ENCODE data around the gene WNT6. TPM values are rescaled to one million over a fixed set of nuclear protein-coding genes. Genes with fewer than 3 reads are reported as not detected.

Gene WNT6
- total and polyA plus RNA-seq, 2 experiments from 2014 or later = 0.49 TPM; not detected in 1

DNA sequence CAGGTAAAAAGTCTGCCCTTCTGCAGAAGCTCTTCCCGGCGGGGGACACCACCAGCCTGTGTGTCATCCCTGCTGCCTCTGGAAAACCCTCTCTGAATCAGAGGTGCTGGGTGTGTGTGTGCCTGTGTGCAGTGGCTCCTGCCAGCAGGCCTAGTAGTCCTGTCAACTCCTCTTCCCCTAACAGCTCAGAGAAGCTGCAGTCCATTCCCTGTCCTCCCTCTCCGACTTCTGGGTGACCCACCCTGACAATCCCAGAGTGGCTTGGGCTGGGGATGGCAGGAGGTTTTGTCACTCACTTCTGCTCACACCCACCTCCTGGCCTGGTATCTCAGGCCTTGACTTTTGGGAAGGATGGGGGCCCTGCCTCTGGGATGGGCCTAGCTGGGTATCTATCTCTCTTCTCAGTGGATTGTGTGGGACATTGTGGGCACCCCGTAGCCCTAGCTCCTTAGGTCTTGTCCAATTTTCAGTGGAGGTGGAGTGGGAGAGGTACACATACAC, 23.3 kb downstream of the WNT6 start:
- Histone ChIP-seq H3K4me3 (no peak overlapping the region), H3K27me3 (peaks cover 100% of the 10 kb centered on the region), H3K36me3 (no peaks in the 10 kb centered on the region), H3K27ac (no peak overlapping the region), H3K9me3 (ENCODE audit: low read depth) (no peaks in the 10 kb centered on the region), H3K4me1 (ENCODE audit: low read depth) (peaks cover 4% of the 10 kb centered on the region)
- TF ChIP-seq, protein P1, sequence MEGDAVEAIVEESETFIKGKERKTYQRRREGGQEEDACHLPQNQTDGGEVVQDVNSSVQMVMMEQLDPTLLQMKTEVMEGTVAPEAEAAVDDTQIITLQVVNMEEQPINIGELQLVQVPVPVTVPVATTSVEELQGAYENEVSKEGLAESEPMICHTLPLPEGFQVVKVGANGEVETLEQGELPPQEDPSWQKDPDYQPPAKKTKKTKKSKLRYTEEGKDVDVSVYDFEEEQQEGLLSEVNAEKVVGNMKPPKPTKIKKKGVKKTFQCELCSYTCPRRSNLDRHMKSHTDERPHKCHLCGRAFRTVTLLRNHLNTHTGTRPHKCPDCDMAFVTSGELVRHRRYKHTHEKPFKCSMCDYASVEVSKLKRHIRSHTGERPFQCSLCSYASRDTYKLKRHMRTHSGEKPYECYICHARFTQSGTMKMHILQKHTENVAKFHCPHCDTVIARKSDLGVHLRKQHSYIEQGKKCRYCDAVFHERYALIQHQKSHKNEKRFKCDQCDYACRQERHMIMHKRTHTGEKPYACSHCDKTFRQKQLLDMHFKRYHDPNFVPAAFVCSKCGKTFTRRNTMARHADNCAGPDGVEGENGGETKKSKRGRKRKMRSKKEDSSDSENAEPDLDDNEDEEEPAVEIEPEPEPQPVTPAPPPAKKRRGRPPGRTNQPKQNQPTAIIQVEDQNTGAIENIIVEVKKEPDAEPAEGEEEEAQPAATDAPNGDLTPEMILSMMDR (IDR thresholded peaks at IDR 0.05; ENCODE audit: low read depth, low read length) = no peak
- DNase-seq (ENCODE audit: low read depth in 1 of 2, low spot score in 1 of 2) = no peak

DNA sequence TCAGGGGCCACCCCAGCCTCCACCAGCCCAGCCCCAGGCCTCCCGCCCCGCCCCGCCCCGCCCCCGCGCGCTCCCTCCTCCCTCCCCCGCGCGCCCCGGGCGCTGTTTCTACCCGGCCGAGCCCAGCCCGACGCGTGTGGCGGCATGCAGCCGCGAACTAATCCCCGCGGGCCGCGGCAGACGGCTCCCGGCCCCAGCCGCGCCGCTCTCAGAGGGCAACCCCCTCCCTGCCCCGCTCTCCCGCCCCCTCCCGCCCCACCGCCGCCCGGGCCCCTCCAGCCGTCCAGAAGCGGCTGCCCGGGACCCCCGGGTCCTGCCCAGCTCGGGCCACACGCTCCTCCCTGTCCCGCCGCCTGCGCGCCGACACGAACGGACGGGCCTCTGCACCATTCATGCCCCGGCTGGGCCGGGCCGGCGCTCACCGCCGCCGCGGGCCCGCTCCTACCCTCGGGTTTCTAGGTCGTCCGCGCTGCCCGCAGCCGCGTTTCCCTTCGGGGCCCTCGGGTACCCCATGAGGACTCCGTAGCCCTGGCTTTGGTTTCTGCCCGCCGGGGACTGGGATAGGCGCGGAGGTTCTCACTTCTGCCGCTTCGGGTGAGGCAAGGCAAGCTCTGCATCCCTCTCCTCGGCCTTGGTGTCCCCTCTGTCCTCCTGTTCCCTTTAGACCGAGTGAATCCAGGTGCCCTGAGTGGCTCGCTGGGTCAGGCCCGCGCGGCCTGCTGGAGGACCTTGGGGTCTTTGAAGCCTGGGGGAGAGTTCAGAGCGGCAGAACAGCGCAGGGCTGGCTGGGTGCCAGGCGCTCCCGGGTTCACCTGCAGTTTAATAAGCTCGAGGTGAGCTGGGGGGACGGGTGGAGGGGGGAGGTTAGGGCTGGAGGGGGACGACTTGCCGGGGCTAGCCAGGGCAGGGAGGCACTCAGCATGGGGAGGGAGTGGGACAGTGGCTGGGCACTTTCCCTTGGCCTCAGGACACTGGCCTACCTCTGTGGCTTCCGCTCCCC, 24.2 kb downstream of the WNT6 start:
- peak in 1 of 2 donors; percentile 42 for DNase-seq (ENCODE audit: low read depth in 1 of 2, low spot score in 1 of 2)
- H3K9me3 ChIP-seq (ENCODE audit: low read depth) = no peaks in the 10 kb centered on the region
- TF ChIP-seq, protein P1 (IDR thresholded peaks at IDR 0.05; ENCODE audit: low read depth, low read length) = no peak
- H3K4me3 ChIP-seq = peak overlapping the region; percentile 26
- peaks cover 100% of the 10 kb centered on the region for H3K27me3 ChIP-seq
- no peak overlapping the region for H3K27ac ChIP-seq
- peaks cover 4% of the 10 kb centered on the region for H3K4me1 ChIP-seq (ENCODE audit: low read depth)
- H3K36me3 ChIP-seq = no peaks in the 10 kb centered on the region

DNA sequence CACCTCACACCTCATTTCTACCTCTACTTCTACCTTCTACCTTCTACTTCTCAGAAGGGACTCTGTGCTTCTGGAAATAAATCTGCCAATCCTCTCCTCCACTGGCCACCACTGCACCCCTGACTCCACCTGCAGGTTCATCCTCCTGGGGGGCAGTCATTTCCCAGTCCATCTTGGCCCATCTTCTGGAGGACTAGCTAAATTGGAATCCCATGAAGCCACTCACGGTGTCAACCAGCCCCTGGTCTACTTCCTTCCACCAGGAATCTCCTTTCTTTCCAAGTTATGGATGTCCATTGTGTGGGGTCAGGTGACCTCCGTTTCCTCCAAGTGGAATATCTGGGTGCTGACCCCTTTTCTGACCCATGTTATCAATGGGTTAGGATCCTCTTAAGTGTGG, 24.9 kb downstream of the WNT6 start:
- Histone ChIP-seq H3K9me3 (ENCODE audit: low read depth) (no peaks in the 10 kb centered on the region), H3K27ac (no peak overlapping the region), H3K4me1 (ENCODE audit: low read depth) (peaks cover 4% of the 10 kb centered on the region), H3K27me3 (peaks cover 100% of the 10 kb centered on the region), H3K36me3 (no peaks in the 10 kb centered on the region), H3K4me3 (no peak overlapping the region)
- no peak for DNase-seq (ENCODE audit: low read depth in 1 of 2, low spot score in 1 of 2)
- TF ChIP-seq, protein P1 (IDR thresholded peaks at IDR 0.05; ENCODE audit: low read depth, low read length) = no peak

DNA sequence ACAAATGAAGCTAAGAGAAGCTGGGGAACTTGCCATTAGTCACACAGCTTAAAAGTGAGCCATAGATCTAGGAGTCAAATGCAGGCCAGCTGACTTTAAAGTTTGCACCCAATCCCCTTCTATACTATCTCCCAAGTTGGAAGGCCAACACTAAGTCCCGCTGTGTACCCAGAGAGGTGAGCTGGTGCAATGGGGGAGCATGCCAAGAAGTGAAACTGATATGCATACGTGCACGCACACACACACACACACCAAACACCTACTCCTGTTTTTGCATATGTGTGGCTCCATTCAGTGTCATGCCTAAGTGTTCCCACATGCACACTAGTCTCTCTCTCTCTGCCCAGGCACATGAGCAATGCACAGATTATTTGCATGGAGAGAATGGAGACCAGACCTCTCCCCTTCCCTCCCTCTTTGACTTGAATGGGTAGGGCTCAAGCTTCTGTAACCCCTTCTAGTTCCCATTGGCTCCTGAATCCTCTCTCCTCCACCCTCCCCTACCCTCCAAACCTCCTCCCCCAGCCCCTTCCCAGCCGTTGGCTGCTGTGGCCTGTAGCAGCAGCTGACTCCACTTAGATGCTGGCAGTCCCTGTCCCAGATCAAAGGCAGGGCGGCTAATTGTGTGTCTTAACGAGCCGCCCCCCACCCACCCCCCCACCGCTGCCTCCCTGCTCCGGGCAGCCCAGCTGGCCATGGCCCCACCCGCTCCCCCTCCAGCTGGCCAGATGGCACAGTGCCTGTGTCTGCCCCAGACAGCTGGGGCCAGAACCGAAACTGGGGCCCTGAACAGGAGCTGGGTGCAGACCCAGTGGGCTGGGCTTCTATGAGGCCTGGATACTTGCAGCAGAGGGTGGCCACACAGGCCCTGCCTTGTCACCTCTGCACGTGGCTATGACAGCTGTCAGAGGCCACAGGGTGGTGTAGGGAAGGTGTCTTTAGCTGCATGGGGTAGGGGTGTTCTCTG, 26.7 kb downstream of the WNT6 start:
- Histone ChIP-seq H3K27ac (no peak overlapping the region), H3K4me1 (ENCODE audit: low read depth) (no peaks in the 10 kb centered on the region), H3K27me3 (peaks cover 100% of the 10 kb centered on the region), H3K9me3 (ENCODE audit: low read depth) (no peaks in the 10 kb centered on the region), H3K4me3 (no peak overlapping the region), H3K36me3 (no peaks in the 10 kb centered on the region)
- TF ChIP-seq, protein P1 (IDR thresholded peaks at IDR 0.05; ENCODE audit: low read depth, low read length) = no peak
- no peak for DNase-seq (ENCODE audit: low read depth in 1 of 2, low spot score in 1 of 2)

DNA sequence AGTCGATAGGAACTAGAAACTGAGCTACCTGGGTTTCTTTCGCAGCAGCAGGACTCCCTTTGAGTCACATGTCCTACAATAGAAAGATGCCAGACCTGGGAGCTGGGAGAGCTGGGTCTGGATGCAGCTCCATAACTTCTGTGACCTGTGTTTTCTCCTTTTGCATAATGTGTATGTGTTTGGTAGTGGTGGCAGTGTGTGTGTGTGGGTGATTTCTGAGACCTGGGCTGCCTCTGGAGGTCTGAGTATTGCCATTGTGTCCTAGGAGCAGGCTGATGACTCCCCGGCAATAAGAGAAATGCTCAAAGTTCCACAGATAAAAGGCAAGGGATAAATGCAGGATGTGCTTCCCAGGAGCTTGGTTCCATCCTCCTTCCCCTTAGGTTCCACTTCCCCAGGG, 27.5 kb downstream of the WNT6 start:
- Histone ChIP-seq H3K27me3 (peaks cover 100% of the 10 kb centered on the region), H3K4me3 (no peak overlapping the region), H3K4me1 (ENCODE audit: low read depth) (no peaks in the 10 kb centered on the region), H3K9me3 (ENCODE audit: low read depth) (no peaks in the 10 kb centered on the region), H3K36me3 (no peaks in the 10 kb centered on the region), H3K27ac (no peak overlapping the region)
- no peak for DNase-seq (ENCODE audit: low read depth in 1 of 2, low spot score in 1 of 2)
- TF ChIP-seq, protein P1 (IDR thresholded peaks at IDR 0.05; ENCODE audit: low read depth, low read length) = no peak
